OCI-LY1 (cell line): ENCODE results near the gene VAPB.

Experiments
- H2AFZ ChIP-seq: fragments of 200-600 bp; sonication (generic), shearing (Covaris generic); 2 replicates; pipeline ENCODE4 v1.6.0; 2014; ENCODE audit warnings: antibody characterized with exemption, mild to moderate bottlenecking, low read length
- H3F3A ChIP-seq: fragments of 200-600 bp; sonication (generic), shearing (Covaris generic); 2 replicates; pipeline ENCODE4 v1.6.0; 2014; ENCODE audit warnings: mild to moderate bottlenecking, antibody characterized with exemption, low read length, moderate library complexity; ENCODE audit not compliant: insufficient read depth
- H3K27ac ChIP-seq: fragments of 200-600 bp; sonication (generic); 2 replicates; pipeline ENCODE4 v1.5.1; 2014; ENCODE audit warnings: low read length, mixed run types, mild to moderate bottlenecking, low read depth; ENCODE audit not compliant: poor library complexity, severe bottlenecking
- H3K27me3 ChIP-seq: fragments of 200-600 bp; sonication (generic); 2 replicates; pipeline ENCODE4 v1.6.0; 2014; ENCODE audit warnings: antibody characterized with exemption, mild to moderate bottlenecking, low read length, moderate library complexity; ENCODE audit not compliant: insufficient read depth
- H3K36me3 ChIP-seq: fragments of 200-600 bp; sonication (generic); 2 replicates; pipeline ENCODE4 v1.6.1; 2014; ENCODE audit warnings: mild to moderate bottlenecking, antibody characterized with exemption, low read length, moderate library complexity, mixed read lengths; ENCODE audit not compliant: insufficient read depth
- H3K4me1 ChIP-seq: fragments of 200-600 bp; sonication (generic); 2 replicates; pipeline ENCODE4 v1.5.1; 2014; ENCODE audit warnings: mild to moderate bottlenecking, low read length, moderate library complexity; ENCODE audit not compliant: insufficient read depth, severe bottlenecking
- H3K4me2 ChIP-seq: fragments of 200-600 bp; sonication (generic), shearing (Covaris generic); 2 replicates; pipeline ENCODE4 v1.6.1; 2014; ENCODE audit warnings: low read length
- H3K4me3 ChIP-seq: fragments of 200-600 bp; sonication (generic); 2 replicates; pipeline ENCODE4 v1.5.1; 2014; ENCODE audit warnings: low read length, low read depth, mild to moderate bottlenecking, mixed read lengths; ENCODE audit not compliant: poor library complexity, severe bottlenecking
- H3K79me2 ChIP-seq: fragments of 200-600 bp; shearing (Covaris generic); 2 replicates; pipeline ENCODE4 v1.6.1; 2016; ENCODE audit warnings: mixed run types, low read length, mixed read lengths; ENCODE audit not compliant: insufficient read depth
- H3K9ac ChIP-seq: fragments of 200-600 bp; sonication (generic), shearing (Covaris generic); 2 replicates; pipeline ENCODE4 v1.6.1; 2014; ENCODE audit warnings: mild to moderate bottlenecking, low read length, mixed read lengths
- H3K9me2 ChIP-seq: fragments of 200-600 bp; sonication (generic), shearing (Covaris generic); 2 replicates; pipeline ENCODE4 v1.6.1; 2014; ENCODE audit warnings: low read depth, mild to moderate bottlenecking, low read length, mixed read lengths
- H3K9me3 ChIP-seq: fragments of 200-600 bp; shearing (Covaris generic); 2 replicates; pipeline ENCODE4 v1.6.1; 2014; ENCODE audit warnings: low read length, mixed read lengths
- H4K20me1 ChIP-seq: fragments of 200-600 bp; sonication (generic), shearing (Covaris generic); 2 replicates; pipeline ENCODE4 v1.6.0; 2016; ENCODE audit warnings: mild to moderate bottlenecking, low read length; ENCODE audit not compliant: insufficient read depth
- CTCF ChIP-seq: fragments of 200-600 bp; sonication (generic), shearing (Covaris generic); IDR thresholded peaks from 2 replicates; pipeline ENCODE4 v1.5.1; 2017; ENCODE audit warnings: mild to moderate bottlenecking, antibody characterized with exemption, low read length, moderate library complexity, mixed read lengths
- EZH2 ChIP-seq: fragments of 200-600 bp; sonication (generic), shearing (Covaris generic); IDR thresholded peaks from 2 replicates; pipeline ENCODE4 v1.8.0; 2017; ENCODE audit warnings: borderline replicate concordance, mixed run types, mild to moderate bottlenecking, antibody characterized with exemption, low read length, moderate library complexity, mixed read lengths

The VAPB gene

GRCh38 chr20:58349570-58349969 is 39.5 kb upstream of the VAPB start:
- Histone ChIP-seq H3K36me3 (peaks cover 36% of the 10 kb centered on the region), H3K9me2 (no peaks in the 10 kb centered on the region), H3K79me2 (no peaks in the 10 kb centered on the region), H4K20me1 (no peaks in the 10 kb centered on the region), H3K9ac (no peak overlapping the region), H3F3A (no peaks in the 10 kb centered on the region), H3K4me1 (no peaks in the 10 kb centered on the region), H3K27ac (no peak overlapping the region), H3K4me2 (no peak overlapping the region), H2AFZ (no peak overlapping the region), H3K4me3 (no peak overlapping the region), H3K27me3 (no peaks in the 10 kb centered on the region), H3K9me3 (no peaks in the 10 kb centered on the region)
- TF ChIP-seq EZH2 (no peak), CTCF (no peak)

DNA sequence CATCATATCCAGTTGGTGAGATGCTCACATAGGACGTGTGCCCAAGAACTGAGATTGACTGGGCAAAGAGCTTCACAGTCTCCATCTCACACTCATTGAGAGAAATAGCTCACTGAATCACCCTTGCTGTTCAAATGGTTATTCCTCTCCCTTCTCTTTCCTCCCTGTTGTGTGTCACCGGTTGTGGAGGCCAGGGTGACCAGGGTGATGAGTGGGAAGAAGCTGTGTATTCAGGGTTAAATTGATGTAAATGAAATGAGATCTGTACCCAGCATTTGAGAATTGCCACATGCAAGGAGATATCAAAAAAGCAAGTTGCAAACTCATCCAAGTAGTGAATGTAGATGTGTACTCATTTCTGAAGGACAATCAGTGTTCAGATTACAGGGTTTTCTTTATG is 36.6 kb upstream of the VAPB start:
- Histone ChIP-seq H3K36me3 (peaks cover 33% of the 10 kb centered on the region; the same call in 1 of the 2 replicates), H4K20me1 (no peaks in the 10 kb centered on the region), H3K9me2 (no peaks in the 10 kb centered on the region), H2AFZ (no peak overlapping the region), H3K4me1 (no peaks in the 10 kb centered on the region), H3K27me3 (no peaks in the 10 kb centered on the region), H3K9ac (no peak overlapping the region), H3K27ac (no peak overlapping the region), H3K4me2 (no peak overlapping the region), H3K4me3 (no peak overlapping the region), H3F3A (no peaks in the 10 kb centered on the region), H3K9me3 (no peaks in the 10 kb centered on the region), H3K79me2 (no peaks in the 10 kb centered on the region)
- TF ChIP-seq CTCF = no peak
- no peak for TF ChIP-seq EZH2

DNA sequence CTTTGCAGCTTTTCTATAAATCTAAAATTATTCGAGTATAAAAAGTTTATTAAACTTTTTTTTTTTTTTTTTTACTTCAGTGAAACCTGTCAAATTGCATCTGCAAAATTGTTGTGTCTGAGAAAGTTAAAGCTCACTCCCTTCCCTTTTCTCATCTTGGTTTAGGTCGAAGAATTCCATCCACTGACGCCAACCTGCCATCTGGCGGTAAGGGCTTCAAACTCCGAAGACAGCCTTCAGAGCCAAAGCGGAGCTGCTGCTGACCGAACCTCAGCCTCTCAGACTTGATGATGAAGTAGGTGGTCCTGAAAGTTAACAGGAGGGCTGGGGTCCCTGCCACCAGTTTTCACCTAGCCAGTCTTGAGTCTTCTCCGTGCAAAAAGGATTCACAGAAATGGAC is 29.6 kb upstream of the VAPB start:
- no peaks in the 10 kb centered on the region for H3K9me2 ChIP-seq
- no peaks in the 10 kb centered on the region for H3K4me1 ChIP-seq
- H3K4me3 ChIP-seq = no peak overlapping the region
- H3F3A ChIP-seq = no peaks in the 10 kb centered on the region
- no peak overlapping the region for H3K27ac ChIP-seq
- no peaks in the 10 kb centered on the region for H3K9me3 ChIP-seq
- H3K36me3 ChIP-seq = peaks cover 47% of the 10 kb centered on the region; the same call in 1 of the 2 replicates
- no peak for TF ChIP-seq EZH2
- TF ChIP-seq CTCF = no peak
- no peak overlapping the region for H2AFZ ChIP-seq
- H3K79me2 ChIP-seq = no peaks in the 10 kb centered on the region
- no peak overlapping the region for H3K4me2 ChIP-seq
- no peaks in the 10 kb centered on the region for H4K20me1 ChIP-seq
- no peaks in the 10 kb centered on the region for H3K27me3 ChIP-seq
- no peak overlapping the region for H3K9ac ChIP-seq
